HG03175 (cell line): ENCODE results near the gene IGF2.
"Not testable (repeated sequence)": the region's sequence is repeated elsewhere in the genome, so short reads cannot be mapped to it uniquely, and the experiment has no call there.

ENCODE experiments used
- ATAC-seq: cut with Tn5 transposase; IDR thresholded peaks from one replicate; pipeline ENCODE4 v1.9.1; 2021; ENCODE audit warnings: mild to moderate bottlenecking, moderate library complexity; ENCODE audit not compliant: unreplicated experiment

IGF2 gene

DNA sequence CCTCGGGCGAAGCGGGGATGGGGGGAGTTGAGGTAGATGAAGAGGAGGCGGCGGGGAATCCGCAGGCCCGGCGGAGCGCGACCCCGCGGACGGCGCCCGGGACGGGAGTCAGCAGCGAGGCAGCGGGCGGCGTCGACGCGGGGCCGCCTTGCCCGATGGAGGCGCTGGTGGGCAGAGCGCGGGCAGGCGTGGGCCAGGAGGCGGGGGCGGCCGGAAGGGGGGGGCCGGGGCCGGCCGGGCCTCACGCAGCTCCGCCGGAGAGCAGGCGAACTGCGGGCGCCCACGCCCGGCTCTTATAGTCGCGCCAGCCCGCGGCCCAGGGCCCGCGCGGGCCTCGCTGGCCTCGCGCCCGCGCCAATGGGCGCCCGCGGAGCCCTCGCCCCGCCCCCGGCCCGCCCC is at the start of gene IGF2:
Gene IGF2, minus strand, starts transcription at position 267 of the 399 bp plus-strand sequence. CDS start 3,866 bp downstream, outside the sequence.
- ATAC-seq: no peak

GRCh38 chr11:2188745-2189144 is 49.6 kb upstream of the IGF2 start:
- no peak for ATAC-seq

DNA sequence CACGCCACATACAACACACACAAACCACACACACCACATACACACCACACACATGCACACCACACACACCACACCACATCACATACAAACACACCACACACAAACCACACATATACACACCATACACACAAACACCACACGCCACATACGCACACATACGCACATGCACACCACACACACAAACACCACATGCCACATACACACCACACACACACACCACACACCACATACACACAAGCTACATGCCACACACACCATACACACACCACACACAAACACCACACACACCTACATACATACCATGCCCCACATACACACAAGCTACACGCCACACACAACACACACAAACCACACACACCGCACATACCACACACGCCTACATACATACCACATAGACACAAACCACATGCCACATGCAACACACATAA is 48.1 kb upstream of the IGF2 start:
- ATAC-seq: no peak

DNA sequence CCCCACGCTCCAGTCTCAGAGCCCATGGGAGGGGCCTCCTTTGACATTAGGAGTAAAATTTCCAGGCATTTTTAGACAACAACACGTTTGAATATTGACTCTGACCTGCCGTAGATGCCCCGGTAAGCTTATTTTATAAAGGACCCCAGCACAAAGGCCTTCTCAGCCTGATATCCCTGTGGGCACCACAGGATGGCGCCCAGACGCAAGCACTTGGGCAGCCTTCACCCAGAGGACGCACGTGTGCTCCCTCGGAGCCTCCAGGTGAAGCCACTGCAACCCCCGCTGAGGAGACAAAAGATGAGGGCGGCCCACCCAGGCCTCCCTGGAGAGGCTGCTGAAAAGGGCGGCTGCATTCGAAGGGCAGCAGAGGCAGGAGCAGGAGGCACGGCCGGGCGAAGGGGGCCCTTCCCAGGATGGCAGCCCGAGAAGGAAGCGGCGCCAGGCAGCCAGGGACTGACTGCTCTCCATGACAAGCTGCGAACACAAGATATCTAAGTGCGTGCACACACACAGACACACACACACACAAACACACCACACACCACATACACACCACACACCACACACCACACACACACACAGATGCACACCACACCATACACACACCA is 47.6 kb upstream of the IGF2 start:
- ATAC-seq: no peak

DNA sequence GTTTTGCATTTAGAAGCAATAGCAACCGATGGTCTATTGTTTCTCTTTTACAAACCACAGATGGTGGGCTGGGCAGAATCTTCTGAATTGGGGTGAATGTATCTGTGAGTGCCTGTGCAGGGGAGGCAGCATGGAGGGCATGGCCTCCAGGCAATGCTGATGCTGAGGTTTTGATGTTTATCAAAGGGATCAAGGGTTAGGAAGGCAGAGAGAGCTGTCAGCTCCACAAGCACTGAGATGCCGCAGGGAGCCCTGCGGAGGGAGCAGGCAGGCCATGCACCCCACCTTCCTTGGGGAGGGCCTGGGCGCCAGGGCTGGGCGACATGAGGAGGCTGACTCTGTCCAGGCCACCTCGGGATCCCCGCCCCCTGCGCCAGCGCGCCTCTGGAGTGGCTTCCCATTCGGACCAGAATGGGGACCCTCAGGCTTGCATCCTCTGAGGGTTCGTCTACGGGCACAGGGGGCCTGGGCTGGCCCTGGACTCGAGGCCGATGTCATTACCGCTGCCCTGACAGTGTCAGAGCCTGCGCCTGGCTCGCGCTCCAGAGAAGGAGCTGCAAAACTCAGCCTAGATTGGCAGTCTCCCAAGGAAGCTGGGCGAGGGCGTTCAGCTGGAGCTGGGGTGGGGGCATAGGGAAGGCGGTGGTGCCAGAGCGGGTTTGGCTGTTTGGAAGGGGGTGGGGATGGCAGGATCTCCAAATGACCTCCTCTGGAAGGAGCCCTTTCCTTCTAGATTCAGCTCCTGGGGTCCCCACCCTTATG is 46.3 kb upstream of the IGF2 start:
- no peak for ATAC-seq

DNA sequence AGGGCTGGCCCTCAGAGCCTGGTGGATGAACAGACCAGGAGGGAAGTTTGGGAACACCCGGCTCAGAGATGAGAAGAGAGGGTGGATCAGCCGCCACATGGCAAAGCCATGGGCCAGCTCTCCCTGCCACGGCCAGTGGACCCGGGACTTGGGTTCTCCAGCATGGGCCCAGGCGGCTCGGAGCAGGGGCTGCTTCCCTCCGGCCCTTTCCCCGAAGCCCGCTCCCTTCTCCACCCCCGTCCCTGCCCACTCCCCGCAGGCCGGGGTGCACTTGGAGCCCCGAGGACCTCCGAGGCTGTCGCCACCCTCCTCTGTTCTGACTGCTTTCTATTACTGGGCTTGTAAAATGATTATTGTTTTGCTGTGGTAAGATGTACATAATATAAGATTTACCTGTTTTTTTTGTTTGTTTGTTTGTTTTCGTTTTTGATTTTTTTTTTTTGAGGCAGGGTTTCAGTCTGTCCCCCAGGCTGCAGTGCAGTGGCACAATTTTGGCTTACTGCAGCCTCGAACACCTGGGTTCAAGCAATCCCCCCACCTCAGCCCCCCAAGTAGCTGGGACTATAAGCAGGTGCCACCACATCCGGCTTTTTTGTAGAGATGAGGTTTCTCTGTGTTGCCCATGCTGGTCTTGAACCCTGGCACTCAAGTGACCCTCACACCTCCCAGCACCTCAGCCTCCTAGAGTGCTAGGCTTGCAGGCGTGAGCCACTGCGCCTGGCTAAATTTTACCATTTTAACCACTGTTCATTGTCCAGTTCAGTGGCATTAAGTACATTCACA is 43.7 kb upstream of the IGF2 start:
- ATAC-seq: no peak

- no peak for ATAC-seq
These were observed 42.9 kb upstream of the IGF2 start for GRCh38 chr11:2182075-2182474.

DNA sequence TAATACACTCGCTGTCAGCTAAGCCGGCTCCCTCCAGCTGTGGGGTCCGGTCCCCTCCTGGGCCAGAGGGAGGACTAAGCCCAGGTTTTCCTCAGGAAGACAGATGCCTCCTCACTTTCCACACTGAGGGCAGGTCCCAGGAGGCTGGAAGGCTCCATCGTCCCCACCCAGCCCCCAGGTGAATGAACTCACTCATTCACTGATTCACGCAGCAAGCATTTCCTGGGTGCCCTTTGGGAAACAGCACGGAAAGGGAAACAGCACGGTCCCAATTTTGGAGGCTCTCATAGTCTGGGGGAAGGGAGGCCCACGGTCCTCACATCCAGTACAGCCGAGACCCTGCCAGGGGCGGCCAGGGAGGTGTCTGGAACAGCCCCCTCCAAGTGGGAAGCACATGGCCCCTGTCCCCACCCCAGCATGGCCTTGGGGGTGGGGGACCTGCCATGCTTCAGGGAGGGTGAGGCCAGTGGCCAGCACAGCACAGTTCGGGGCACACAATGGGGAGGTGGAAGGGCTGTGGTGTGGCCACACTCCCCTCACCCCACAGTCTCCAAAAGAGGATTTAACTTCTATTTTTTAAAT is 41.7 kb upstream of the IGF2 start:
- no peak for ATAC-seq

DNA sequence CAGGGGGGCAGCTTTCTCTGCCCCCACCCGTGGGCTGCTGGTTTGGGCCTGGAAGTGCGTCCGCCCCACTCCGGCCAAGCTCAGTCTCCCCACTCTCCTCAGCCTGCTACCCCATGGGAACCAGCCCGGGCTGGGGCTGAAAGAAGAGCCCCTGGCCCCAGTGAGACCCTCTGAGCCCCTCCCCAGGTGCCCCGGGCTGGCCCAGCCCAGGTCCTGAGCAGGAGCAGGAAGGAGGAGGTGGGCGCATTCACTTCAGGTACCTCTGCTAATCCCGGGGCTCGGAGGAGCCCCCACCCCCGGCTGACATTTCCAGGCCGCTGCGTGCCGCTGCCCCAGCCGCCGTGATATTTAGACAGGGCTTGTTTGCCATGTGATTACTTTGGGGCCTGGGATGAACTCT is 41.2 kb upstream of the IGF2 start:
- ATAC-seq: no peak

- no peak for ATAC-seq
These were observed 40.3 kb upstream of the IGF2 start for GRCh38 chr11:2179516-2179915.

GRCh38 chr11:2178906-2179494 is 39.8 kb upstream of the IGF2 start:
- ATAC-seq: no peak

GRCh38 chr11:2178055-2178773 is 39.0 kb upstream of the IGF2 start:
- not testable (repeated sequence) for ATAC-seq

DNA sequence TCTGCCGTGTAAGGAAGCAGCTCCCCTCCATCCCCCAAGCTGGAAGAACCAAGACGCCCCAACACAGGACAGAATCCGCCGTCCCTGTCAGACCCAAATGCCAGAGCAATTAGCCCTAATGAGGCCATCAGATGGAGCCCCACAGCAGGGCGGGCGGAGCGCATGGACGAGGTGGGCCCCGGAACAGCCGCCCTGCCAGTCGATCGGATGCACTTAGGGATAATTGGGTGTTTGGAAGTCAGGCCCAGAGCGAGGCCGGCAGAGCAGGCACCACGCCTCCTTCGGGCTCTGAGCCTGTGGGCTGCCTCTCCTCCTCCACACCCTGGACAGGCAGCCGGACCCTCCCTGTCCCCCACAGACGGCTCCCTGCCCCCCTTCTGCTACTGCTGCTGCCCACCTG is 37.9 kb upstream of the IGF2 start:
- ATAC-seq: no peak

GRCh38 chr11:2176389-2176900 is 37.3 kb upstream of the IGF2 start:
- no peak for ATAC-seq

- ATAC-seq: no peak
These were observed 36.5 kb upstream of the IGF2 start for GRCh38 chr11:2175659-2176058.

- no peak for ATAC-seq
These were observed 35.2 kb upstream of the IGF2 start for GRCh38 chr11:2174361-2174760.

GRCh38 chr11:2173761-2174160 is 34.6 kb upstream of the IGF2 start:
- no peak for ATAC-seq

- no peak for ATAC-seq
These were observed 34.0 kb upstream of the IGF2 start for GRCh38 chr11:2173150-2173693.

DNA sequence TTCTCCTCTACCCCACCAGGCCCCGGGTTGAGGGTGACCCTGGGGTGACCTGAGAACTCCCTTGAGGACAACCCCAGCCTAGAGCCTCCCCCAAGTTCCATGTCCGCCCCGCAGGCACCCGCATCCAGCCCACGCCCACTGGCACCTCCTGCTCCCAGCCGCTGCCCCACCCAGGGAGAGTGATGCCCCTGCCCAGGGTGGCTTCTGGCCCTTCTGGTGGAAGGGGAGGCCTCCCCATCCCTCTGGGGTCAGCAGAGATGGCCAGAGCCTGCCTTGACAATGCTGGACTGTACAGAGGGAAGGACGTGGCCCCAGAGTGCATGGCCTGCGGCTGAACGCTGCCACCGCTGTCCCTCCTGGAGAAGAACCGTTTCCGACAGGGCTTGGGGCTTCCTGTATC is 33.5 kb upstream of the IGF2 start:
- no peak for ATAC-seq

- ATAC-seq: no peak
These were observed 32.4 kb upstream of the IGF2 start, which contains the start of gene TH for GRCh38 chr11:2171591-2172003. Gene TH, minus strand, starts transcription at chr11:2171815. Its CDS starts 29 bp downstream, at chr11:2171786.
